KOPT-K1 (cell line): ENCODE data around the gene DPP3.

Experiments used
- H3K27ac ChIP-seq: fragments of 200-600 bp; sonication (generic); 2 replicates; pipeline ENCODE4 v1.5.1; 2016; ENCODE audit warnings: antibody characterized with exemption, mild to moderate bottlenecking, low read depth, low read length; ENCODE audit not compliant: poor library complexity, severe bottlenecking
- H3K36me3 ChIP-seq: fragments of 200-600 bp; sonication (generic); 2 replicates; pipeline ENCODE4 v1.5.1; 2017; ENCODE audit warnings: antibody characterized with exemption, mild to moderate bottlenecking, low read length, moderate library complexity; ENCODE audit not compliant: insufficient read depth
- H3K9me3 ChIP-seq: fragments of 200-600 bp; sonication (generic); 2 replicates; pipeline ENCODE4 v1.5.1; 2017; ENCODE audit warnings: antibody characterized with exemption, low read length, mild to moderate bottlenecking; ENCODE audit not compliant: insufficient read depth, poor library complexity, severe bottlenecking

The DPP3 gene

DNA sequence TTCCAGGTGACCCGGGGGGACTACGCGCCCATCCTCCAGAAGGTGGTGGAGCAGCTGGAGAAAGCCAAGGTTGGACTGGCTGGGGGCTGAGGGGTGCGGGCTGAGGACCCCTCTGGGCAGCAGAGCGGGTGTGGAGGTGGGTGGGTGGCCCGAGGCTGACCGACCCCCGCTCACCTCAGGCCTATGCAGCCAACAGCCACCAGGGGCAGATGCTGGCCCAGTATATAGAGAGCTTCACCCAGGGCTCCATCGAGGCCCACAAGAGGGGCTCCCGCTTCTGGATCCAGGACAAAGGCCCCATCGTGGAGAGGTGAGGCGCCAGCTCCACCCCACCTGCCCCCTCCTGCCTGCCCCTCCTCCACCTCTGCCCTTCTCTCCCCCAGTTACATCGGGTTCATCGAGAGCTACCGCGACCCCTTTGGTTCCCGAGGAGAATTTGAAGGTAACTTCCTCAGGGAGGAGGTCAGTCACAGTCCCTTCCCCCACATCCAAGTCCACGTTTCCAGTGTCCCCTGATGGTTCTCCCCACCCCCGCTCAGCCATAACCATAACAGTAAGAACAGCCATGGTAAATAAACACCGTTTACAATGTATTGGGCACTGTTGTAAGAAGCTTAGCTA lies 11.2 kb downstream of the DPP3 start:
- Histone ChIP-seq H3K27ac (no peak overlapping the region), H3K9me3 (no peaks in the 10 kb centered on the region), H3K36me3 (peaks cover 94% of the 10 kb centered on the region)

DNA sequence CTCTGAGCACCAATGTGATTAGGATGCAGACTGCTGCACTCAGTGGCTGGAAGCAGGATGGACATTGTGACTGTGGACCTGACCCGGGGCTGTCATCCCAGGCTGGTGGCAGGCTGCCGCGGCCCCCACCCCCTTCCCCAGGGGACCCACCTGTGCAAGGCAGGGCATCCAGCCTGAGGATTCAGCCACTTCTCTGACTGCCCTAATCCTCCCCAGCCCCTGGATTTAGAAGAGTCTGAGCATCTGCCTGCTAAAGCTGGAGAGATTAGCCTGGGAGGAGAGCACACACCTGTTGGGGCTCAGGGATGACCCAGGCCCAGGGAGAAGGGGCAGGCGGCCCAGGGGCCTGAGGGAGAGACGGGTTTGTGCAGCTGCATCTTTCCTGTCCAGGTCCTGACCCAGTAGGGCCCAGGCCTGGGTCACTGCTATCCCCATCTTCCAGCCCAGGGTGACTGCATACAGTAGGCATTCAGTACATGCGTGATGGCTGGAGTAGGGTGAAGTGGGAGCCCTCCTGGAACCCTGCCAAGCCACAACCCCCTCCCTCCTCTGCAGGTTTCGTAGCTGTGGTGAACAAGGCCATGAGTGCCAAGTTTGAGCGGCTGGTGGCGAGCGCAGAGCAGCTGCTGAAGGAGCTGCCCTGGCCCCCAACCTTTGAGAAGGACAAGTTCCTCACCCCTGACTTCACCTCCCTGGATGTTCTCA lies 12.1 kb downstream of the DPP3 start:
- Histone ChIP-seq H3K36me3 (peaks cover 94% of the 10 kb centered on the region), H3K9me3 (no peaks in the 10 kb centered on the region), H3K27ac (no peak overlapping the region)

DNA sequence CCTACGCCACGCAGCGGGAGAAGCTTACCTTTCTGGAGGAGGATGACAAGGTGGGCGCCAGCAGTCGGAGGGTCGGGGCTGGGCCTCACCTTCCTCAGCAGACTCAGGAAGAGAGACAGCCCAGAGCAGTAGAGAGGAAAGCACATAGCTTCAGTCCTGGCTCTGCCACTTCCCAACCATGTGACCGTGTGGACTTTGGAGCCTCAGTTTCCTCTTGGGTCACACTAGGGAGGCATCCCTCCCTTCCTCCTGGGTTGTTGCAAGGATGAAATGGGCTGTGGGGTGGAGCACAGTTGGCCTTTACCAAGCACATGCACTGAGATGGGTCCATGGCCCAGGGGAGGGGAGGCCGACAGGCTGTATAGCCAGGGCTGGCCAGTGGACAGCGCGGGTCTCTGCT lies 12.9 kb downstream of the DPP3 start:
- Histone ChIP-seq H3K27ac (no peak overlapping the region), H3K36me3 (peaks cover 89% of the 10 kb centered on the region), H3K9me3 (no peaks in the 10 kb centered on the region)

DNA sequence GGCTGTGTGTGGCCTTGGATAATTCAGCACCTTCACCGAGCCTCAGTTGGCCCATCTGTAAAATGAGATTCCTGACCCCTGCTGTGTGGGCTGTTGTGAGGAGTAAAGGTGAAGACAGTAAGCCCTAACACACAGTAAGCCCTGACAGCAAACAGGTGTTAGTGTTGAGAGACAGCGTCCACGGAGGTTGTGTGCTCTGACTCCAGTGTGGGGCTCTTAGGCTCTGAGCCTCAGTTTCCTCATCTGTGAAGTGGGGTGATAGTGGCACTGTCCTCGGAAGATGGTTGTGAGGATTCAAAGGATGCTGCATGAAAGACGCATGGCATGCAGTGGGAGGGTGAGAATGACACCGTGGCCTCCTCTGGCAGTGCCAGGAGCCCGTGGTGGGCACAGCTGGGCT lies 14.2 kb downstream of the DPP3 start:
- H3K36me3 ChIP-seq, result peaks cover 89% of the 10 kb centered on the region
- no peaks in the 10 kb centered on the region for H3K9me3 ChIP-seq
- no peak overlapping the region for H3K27ac ChIP-seq

DNA sequence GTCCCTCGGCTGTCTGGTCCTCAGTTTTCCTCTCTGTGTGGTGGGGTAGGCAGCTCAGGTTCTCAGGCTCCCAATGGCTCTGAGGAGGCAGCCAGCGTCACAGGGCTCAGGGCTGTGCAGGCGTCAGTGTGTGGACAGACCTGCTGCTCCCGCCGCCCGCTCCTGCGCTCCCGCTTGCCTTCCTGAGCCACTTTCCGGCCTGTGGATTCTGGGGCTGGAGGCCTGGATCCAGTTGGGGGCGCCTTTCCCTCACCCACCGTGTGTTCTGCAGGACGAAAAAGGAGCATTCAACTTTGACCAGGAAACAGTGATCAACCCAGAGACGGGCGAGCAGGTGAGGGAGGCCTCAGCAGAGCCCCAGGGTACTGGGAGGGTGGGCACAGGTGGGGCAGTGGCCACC lies 14.7 kb downstream of the DPP3 start:
- H3K36me3 ChIP-seq, result peaks cover 89% of the 10 kb centered on the region
- no peaks in the 10 kb centered on the region for H3K9me3 ChIP-seq
- H3K27ac ChIP-seq, result no peak overlapping the region

DNA sequence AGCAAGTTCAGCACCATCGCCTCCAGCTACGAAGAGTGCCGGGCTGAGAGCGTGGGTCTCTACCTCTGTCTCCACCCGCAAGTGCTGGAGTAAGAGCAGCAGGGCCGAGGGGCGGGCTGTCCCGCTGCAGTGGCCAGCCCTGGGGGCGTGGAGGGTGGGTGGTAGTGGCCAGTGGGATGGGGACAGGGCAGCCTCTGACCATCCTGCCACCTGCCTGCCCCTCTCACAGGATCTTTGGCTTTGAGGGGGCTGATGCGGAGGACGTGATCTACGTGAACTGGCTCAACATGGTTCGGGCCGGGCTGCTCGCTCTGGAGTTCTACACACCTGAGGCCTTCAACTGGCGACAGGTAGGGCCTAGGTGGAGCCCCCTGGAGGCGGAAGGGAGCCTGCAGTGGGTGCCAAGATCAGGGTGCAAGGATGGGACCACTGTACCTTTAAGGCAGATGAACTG lies 15.2 kb downstream of the DPP3 start:
- H3K36me3 ChIP-seq, result peaks cover 89% of the 10 kb centered on the region
- no peak overlapping the region for H3K27ac ChIP-seq
- no peaks in the 10 kb centered on the region for H3K9me3 ChIP-seq

DNA sequence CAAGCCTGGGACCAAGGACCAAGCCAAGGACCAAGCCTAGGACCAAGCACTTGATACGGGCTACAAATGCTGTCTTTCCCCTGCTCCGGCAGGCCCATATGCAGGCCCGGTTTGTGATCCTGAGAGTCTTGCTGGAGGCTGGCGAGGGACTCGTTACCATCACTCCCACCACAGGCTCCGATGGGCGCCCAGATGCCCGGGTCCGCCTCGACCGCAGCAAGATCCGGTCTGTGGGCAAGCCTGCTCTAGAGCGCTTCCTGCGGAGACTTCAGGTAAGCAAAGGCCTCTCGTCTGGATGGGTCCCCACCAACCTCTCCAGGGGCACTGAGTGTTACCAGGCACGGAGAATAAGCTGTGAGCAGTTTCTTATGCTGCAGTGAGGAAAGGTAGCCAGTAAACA lies 17.0 kb downstream of the DPP3 start:
- no peaks in the 10 kb centered on the region for H3K9me3 ChIP-seq
- H3K36me3 ChIP-seq, result peaks cover 83% of the 10 kb centered on the region
- H3K27ac ChIP-seq, result no peak overlapping the region

- Histone ChIP-seq H3K9me3 (no peaks in the 10 kb centered on the region), H3K36me3 (peaks cover 76% of the 10 kb centered on the region), H3K27ac (no peak overlapping the region)
Observed at GRCh38 chr11:66498506-66498905, 18.3 kb downstream of the DPP3 start.

DNA sequence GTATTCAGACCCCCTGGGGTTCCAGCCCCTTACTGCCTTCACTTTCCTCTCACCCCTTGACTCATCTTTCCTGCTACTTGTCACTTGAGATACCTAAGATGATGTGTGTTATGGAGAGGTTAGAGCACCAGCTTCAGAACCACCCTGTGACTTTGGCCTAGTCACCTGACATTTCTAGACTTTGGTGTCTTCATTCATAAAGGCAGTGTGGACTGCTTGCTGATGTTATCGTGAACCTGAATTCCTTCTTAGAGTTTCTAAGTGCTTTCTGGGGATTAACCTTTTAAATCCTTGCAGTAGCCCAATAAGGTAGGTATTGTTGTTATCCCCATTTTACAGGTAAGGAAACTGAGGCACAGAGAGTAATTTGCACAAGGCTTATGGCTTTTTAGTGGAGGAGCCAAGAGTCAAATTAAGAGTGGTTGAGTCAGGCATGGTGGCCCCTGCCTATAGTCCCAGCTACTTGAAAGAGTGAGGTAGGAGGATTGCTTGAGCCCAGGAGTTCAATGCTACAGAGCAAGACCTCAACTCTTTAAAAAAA lies 25.1 kb downstream of the DPP3 start:
- Histone ChIP-seq H3K9me3 (no peaks in the 10 kb centered on the region), H3K27ac (no peak overlapping the region), H3K36me3 (peaks cover 74% of the 10 kb centered on the region)

DNA sequence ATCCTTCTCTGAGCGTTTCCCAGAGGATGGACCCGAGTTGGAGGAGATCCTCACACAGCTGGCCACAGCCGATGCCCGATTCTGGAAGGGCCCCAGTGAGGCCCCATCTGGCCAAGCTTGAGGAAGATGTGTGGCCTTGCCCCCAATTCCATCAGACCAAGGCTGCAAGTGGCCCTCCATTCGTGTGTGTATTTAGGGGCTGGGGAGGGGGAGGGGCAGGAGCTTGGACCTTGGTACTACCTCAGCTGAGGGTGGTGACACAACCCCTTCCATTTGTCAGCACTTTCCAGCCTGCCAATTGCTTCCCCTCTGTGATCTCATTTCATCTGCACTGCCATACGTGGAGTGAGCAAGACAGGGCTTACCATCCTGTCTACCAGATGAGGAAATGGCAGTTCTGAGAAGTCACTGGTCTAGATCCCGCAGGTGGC lies 28.9 kb downstream of the DPP3 start:
- H3K27ac ChIP-seq, result no peak overlapping the region
- no peaks in the 10 kb centered on the region for H3K9me3 ChIP-seq
- H3K36me3 ChIP-seq, result peaks cover 56% of the 10 kb centered on the region

GRCh38 chr11:66510271-66510989 lies 30.2 kb downstream of the DPP3 start, which contains the start of gene BBS1:
Gene BBS1 (plus strand): TSS chr11:66510635. CDS start chr11:66510660, 25 bp downstream.
- H3K9me3 ChIP-seq, result no peaks in the 10 kb centered on the region
- peaks cover 43% of the 10 kb centered on the region for H3K36me3 ChIP-seq
- H3K27ac ChIP-seq, result peak within 1 kb of the TSS; percentile 21

DNA sequence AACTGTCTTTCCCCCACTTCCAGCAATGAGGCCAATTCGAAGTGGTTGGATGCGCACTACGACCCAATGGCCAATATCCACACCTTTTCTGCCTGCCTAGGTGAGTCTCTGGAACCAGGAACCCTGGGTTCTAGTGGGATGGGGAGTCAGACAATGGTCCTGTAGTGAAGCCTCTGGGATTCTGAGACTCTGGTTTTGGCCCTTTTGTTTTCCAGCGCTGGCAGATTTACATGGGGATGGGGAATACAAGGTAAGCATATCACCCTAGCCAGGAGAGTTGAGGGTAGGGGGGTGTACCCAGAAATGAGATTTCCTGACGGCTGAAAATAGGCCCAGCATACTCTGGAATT lies 30.7 kb downstream of the DPP3 start:
- Histone ChIP-seq H3K27ac (peak overlapping the region; percentile 21), H3K36me3 (peaks cover 39% of the 10 kb centered on the region), H3K9me3 (no peaks in the 10 kb centered on the region)

GRCh38 chr11:66523611-66524010 lies 43.4 kb downstream of the DPP3 start:
- Histone ChIP-seq H3K27ac (no peak overlapping the region), H3K36me3 (peaks cover 28% of the 10 kb centered on the region)

DNA sequence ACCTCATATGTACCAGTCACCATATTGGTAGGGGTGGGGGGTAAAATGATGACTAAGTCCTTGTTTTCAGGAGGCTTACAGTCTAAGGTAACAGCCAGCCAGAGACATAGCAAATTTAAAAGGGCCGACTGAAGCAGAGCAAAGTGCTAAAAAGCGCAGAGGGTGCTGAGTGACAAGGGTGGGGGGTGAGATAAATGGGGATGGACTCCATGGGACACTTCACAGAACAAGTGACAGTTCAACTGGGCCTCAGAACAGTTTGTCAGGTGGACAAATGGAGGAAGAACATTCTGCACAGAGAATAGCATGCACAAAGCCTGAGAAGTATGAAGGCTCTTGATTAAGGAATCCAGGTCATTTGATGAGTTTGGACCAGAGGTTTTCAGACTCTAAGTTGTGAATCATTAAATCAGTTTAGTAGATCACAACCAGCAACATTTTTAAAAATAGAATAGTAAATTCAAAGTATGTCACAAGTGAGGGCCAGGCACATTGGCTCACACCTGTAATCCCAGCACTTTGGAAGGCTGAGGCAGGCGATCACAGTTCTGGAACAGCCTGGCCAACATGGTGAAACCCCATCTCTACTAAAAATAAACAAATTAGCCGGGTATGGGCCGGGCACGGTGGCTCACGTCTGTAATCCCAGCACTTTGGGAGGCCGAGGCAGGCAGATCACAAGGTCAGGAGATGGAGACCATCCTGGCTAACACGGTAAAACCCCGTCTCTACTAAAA lies 44.2 kb downstream of the DPP3 start:
- Histone ChIP-seq H3K9me3 (no peaks in the 10 kb centered on the region), H3K36me3 (peaks cover 24% of the 10 kb centered on the region), H3K27ac (no peak overlapping the region)

More at GRCh38 chr11:66523611-66524010, 43.4 kb downstream of the DPP3 start:
- no peaks in the 10 kb centered on the region for H3K9me3 ChIP-seq

DNA sequence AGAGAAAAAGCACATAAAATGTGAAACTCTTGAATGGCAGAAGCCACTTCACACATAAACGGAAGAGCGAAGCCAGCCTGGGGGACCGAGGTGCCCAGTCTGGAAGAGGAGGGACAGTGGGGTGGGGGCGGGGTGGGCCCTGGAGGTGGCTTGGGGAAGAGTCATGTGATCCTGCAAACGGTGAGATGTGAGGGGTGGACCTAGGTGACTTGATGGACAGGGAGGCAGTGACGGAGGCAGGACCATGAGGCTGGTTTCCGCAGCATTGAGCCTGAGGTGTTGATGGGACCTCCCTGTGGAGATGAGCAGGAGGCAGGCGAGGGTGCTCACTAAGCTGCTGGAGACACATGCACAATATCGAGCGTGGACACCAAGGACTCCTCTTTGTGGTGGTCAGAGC lies 48.8 kb downstream of the DPP3 start:
- Histone ChIP-seq H3K27ac (no peak overlapping the region), H3K9me3 (no peaks in the 10 kb centered on the region), H3K36me3 (no peaks in the 10 kb centered on the region)
